Measurements from ENCODE around the gene GHR.

The GHR gene

GRCh38 chr5:42515504-42515903 lies 92.3 kb downstream of the GHR start:
- TF ChIP-seq CTCF (IDR thresholded peaks at IDR 0.05; ENCODE audit: low read depth, low read length), result no peak

DNA sequence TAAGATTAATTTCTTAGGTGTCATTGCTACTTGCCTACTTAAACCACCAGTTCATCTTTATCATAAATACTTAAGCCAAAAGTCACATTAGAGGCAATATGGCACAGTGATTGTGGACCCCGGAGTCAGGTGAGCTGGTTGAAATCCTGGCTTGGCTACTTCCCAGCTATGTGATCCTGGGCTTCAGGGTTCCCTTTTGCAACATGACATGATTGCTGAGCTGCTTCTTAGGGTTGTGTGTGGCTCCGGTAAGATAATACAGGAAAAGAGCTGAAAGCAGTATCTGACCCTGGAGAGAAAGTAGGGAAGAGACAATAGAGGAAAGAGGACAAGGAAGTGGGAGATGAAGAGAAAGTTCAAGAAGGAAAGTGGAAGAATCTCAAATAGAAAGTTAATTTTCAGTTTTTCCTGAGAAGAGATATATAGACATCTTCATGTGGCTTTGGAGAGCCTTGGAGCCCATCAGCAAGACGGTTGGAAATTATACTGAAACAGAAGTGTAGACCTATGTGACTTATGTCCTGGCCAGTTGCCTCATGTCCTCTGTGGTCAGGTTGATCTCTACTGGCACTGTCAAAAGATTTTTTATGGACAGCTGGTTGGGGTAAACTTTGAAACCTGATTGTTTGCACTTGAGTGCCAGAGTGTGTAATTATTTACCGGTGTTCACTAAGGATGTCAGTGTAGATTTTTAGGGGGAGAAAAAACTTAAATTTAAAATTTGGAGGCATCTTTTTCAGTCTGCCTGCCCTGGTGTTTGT lies 93.2 kb downstream of the GHR start:
- no peak for TF ChIP-seq CTCF (IDR thresholded peaks at IDR 0.05; ENCODE audit: low read depth, low read length)
- no peak for DNase-seq (ENCODE audit: extremely low read depth, low read depth)

More at GRCh38 chr5:42515504-42515903, 92.3 kb downstream of the GHR start:
- no peak for DNase-seq (ENCODE audit: extremely low read depth, low read depth)

DNA sequence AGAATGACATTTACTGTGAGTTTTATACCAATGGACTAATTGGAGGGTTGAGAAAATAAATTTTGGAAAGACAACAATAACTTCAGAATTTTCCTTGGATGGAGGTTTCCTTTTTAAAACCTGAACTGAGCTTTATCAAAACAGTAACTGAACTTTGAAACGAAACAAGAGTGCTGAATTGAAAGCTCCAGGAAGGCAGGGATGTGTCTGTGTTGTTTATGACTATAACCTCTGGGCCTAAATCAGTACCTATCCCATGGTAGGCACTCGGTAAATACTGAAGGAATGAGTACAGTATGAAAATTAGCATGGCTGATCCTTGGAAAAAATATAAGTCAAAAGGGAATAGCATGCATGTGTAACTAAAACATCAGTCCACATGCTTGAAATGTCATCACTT lies 93.9 kb downstream of the GHR start:
- no peak for DNase-seq (ENCODE audit: extremely low read depth, low read depth)
- TF ChIP-seq CTCF (IDR thresholded peaks at IDR 0.05; ENCODE audit: low read depth, low read length), result no peak

GRCh38 chr5:42518595-42519221 lies 95.5 kb downstream of the GHR start:
- DNase-seq (ENCODE audit: extremely low read depth, low read depth), result peak; percentile 11
- TF ChIP-seq CTCF (IDR thresholded peaks at IDR 0.05; ENCODE audit: low read depth, low read length), result no peak

DNA sequence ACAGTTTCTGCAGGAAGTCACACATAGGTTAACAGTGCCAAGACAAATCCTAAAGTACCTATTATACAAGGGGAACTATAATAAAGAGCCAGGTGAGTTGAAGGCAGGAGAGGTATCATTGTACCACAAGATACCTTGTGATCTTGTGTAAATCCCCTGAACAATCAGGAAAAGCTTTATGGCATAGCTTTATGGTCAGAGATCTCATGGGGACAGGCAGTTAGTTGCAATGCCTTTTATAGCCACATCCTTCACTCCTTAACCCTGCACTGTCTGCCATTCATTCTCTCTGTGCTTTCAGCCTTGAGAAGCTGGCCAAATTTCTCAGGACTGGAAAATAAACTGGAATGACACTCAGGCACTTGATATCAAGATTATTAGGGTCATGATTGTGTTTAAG lies 97.0 kb downstream of the GHR start:
- TF ChIP-seq CTCF (IDR thresholded peaks at IDR 0.05; ENCODE audit: low read depth, low read length), result no peak
- DNase-seq (ENCODE audit: extremely low read depth, low read depth), result no peak

DNA sequence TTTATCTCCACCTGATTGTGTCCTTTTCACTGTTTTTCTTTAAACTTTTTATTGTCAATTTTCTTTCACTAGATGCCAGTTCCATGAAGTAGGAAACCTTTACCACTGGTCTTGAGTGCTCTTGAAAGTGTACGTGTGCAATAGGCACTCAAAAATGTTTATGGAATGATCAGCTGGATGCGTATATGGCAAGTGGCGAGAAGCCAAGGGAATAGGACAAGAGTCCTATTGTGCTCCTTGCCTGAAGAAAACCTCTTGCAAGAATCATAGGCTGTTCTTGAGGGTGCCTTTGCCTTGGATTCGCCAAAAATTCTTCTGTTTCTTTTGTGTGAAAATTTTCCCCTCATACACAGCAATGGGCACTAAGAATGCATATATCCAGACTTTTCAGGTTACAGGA lies 97.7 kb downstream of the GHR start:
- no peak for TF ChIP-seq CTCF (IDR thresholded peaks at IDR 0.05; ENCODE audit: low read depth, low read length)
- no peak for DNase-seq (ENCODE audit: extremely low read depth, low read depth)

GRCh38 chr5:42521406-42521805 lies 98.2 kb downstream of the GHR start:
- no peak for TF ChIP-seq CTCF (IDR thresholded peaks at IDR 0.05; ENCODE audit: low read depth, low read length)
- DNase-seq (ENCODE audit: extremely low read depth, low read depth), result no peak

All from AG09319 (cell line).